OCI-LY7 (cell line): ENCODE measurements around the gene TAF4.

Experiments used
- EZH2phosphoT487 ChIP-seq: fragments of 200-600 bp; sonication (generic); IDR thresholded peaks from 2 replicates; pipeline ENCODE4 v1.6.1; 2018; ENCODE audit warnings: low read depth, borderline replicate concordance, mild to moderate bottlenecking, mixed run types, antibody characterized with exemption, low read length, moderate library complexity, mixed read lengths
- TF ChIP-seq, protein P1 (sequence below): fragments of 200-600 bp; sonication (generic); conservative IDR thresholded peaks from 2 replicates; pipeline ENCODE4 v1.5.1; 2014; ENCODE audit warnings: mild to moderate bottlenecking, antibody characterized with exemption, low read length, moderate library complexity, mixed read lengths

DNA sequence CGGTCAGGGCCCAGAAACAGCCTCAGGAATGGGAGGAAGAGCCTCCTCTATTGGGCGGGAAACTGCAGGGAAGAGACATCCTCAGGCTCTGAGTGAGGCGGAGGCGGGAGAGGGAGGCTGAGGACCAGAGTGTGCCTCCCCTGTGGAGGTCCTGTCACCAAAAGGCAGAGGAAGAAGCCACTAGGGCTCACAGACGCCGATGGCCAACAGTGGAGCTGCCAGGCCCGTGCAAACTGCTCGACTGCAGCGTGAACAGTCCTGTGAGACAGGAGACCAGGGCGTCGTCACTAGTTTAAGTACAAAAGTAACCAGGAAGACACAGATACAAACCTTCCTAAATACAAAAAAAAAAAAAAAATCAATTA is 82.7 kb downstream of the TAF4 start:
- TF ChIP-seq, protein P1, sequence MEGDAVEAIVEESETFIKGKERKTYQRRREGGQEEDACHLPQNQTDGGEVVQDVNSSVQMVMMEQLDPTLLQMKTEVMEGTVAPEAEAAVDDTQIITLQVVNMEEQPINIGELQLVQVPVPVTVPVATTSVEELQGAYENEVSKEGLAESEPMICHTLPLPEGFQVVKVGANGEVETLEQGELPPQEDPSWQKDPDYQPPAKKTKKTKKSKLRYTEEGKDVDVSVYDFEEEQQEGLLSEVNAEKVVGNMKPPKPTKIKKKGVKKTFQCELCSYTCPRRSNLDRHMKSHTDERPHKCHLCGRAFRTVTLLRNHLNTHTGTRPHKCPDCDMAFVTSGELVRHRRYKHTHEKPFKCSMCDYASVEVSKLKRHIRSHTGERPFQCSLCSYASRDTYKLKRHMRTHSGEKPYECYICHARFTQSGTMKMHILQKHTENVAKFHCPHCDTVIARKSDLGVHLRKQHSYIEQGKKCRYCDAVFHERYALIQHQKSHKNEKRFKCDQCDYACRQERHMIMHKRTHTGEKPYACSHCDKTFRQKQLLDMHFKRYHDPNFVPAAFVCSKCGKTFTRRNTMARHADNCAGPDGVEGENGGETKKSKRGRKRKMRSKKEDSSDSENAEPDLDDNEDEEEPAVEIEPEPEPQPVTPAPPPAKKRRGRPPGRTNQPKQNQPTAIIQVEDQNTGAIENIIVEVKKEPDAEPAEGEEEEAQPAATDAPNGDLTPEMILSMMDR = no peak
- TF ChIP-seq EZH2phosphoT487 = no peak
